A549 treated with AZD2906 at 1 μM for 4 hours (cell line): Measurements from ENCODE around the gene PDCD7. TPM values are rescaled to one million over a fixed set of nuclear protein-coding genes. Genes with fewer than 3 reads are reported as not detected.

ENCODE experiments used
- total RNA-seq: library from RNA; stranded (reverse); fragments of 200-300 nt; extraction: Qiagen RNA extraction; gene quantifications from 5 replicates; pipeline ENCODE4 v1.2.3, GENCODE V29; 2022

Gene PDCD7, protein sequence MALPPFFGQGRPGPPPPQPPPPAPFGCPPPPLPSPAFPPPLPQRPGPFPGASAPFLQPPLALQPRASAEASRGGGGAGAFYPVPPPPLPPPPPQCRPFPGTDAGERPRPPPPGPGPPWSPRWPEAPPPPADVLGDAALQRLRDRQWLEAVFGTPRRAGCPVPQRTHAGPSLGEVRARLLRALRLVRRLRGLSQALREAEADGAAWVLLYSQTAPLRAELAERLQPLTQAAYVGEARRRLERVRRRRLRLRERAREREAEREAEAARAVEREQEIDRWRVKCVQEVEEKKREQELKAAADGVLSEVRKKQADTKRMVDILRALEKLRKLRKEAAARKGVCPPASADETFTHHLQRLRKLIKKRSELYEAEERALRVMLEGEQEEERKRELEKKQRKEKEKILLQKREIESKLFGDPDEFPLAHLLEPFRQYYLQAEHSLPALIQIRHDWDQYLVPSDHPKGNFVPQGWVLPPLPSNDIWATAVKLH
- 25.7 to 27.3 TPM (median 26.4 TPM) in 5 replicates for total RNA-seq

DNA sequence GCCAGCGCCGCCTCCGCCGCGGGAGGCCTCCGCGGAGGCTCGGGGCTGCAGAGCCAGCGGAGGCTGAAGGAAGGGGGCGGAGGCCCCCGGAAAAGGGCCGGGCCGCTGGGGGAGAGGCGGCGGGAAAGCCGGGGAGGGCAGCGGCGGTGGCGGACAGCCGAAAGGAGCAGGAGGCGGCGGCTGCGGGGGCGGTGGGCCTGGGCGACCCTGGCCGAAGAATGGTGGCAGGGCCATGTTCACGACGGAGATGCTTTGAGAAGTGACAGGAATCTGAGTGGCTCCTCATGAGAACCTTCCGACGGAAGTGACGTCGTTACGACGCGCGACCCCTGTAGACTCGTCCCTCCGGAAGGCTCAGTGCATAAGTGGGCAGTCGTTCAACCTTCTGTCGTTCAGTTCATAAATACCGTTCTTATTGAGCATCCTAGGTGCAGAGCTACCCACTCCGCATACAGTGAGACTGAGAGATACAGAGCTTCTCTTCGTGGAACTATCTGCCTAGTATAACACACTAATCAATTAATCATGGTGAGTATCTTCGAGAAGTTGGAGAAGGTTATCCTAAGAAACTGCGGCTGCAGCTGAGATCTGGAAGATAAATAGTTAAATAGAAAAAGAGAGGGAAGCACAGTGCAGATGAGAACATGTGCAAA, at the start of gene PDCD7:
Gene PDCD7, minus strand, starts transcription at position 261 of the 653 bp plus-strand sequence. Its CDS starts 27 bp downstream, at position 234.

DNA sequence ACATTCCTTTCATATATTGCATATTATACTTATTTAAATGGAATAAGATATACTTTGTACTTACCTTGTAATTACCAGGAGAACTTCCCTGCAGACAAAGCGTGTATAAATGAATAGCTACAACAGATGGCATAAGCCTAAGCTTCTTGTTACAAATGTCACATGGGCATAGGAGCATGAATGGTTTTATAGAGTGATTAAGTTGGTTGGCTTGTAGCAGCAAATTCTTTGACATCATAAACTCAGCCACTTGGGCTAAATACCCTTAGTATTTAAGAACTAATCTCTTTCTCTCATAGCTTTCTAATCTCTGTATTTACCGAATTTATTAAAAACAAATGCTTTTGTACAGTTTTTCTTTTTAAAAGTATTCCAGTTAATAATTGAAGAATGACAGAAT, 18.5 kb downstream of the PDCD7 start, which contains the start of gene UBAP1L:
Gene UBAP1L, minus strand, starts transcription at position 115 of the 400 bp plus-strand sequence. CDS start 8,985 bp downstream, outside the sequence.

DNA sequence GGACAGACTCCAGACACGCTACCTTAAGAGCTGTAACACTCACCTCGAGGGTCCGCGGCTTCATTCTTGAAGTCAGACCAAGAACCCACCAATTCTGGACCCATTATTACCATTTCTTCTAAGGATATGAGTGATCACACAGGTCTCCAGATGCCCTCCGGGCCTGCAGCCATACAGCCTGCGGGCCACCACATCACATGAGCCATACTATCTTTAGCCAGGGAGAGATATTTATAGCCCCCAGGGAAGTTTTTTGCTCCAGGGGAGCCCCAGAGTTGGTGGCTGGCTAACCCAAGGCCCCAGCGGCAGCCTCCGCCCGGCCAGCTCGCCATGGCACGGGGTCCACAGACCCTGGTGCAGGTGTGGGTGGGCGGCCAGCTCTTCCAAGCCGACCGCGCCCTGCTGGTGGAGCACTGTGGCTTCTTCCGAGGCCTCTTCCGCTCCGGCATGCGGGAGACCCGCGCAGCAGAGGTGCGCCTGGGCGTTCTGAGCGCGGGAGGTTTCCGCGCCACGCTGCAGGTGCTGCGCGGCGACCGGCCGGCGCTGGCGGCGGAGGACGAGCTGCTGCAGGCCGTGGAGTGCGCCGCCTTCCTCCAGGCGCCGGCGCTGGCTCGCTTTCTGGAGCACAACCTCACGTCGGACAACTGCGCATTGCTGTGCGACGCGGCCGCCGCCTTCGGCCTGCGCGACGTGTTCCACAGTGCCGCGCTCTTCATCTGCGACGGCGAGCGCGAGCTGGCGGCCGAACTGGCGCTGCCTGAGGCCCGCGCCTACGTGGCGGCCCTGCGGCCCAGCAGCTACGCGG, 56.9 kb downstream of the PDCD7 start, which contains the start of gene KBTBD13:
Gene KBTBD13, plus strand, starts transcription at position 261 of the 805 bp plus-strand sequence. Its CDS starts 70 bp downstream, at position 331.

DNA sequence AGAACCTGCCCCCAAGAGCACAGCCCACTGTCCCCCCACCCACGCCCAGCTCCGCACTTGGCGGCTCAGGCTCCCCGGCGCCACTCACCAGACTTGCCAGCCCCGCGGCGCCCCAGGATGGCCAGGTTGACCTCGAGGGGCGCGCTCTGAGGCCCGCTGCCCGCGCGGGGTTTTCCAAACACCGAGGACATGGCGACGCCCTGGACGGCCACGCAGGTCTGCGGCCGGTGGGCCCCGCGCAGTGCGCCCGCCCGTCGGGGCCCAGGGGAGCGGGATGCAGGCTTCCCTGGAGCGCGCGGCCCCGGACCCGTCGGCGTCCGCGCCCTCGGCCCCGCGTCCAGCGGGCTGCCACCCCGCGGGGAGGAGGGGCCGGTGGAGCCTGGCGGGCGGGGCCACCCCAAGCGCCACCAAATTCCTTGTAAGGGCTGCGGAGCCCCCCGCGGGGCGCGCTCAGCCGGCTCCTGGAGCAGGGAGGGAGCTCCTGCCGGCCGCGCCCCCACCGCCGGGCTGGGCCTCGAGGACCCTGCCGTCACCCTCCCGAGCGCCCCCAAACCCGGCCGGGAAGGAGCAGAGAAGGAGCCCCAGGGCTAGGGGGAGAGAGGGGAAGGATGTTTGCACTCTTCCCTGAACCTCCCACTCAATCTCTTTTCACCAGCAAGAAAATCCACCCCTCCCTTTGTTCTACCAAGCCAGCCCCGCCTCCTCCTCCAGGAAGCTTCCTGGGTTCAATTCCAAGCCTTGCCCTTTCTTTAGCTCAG, 65.8 kb downstream of the PDCD7 start, which contains the start of gene RASL12:
Gene RASL12, minus strand, starts transcription at position 347 of the 758 bp plus-strand sequence. Its CDS starts 156 bp downstream, at position 191.

Other genes starting within 250 kb of the PDCD7 start
- 1.7 to 1.9 TPM (median 1.7 TPM) in 5 replicates for gene ANKDD1A, start 221.9 kb downstream of the PDCD7 start, total RNA-seq
- gene SPG21, start 143.9 kb downstream of the PDCD7 start, total RNA-seq: 112 to 127 TPM (median 119 TPM) in 5 replicates
- gene MTFMT, start 104.2 kb downstream of the PDCD7 start, total RNA-seq: 23.9 to 27.5 TPM (median 24.8 TPM) in 5 replicates
- gene SLC51B, start 88.4 kb downstream of the PDCD7 start, total RNA-seq: 13.6 to 18.9 TPM (median 16.4 TPM) in 5 replicates
- 0.08 to 0.18 TPM (median 0.09 TPM) in 5 replicates for gene RASL12, start 65.8 kb downstream of the PDCD7 start, total RNA-seq
- gene KBTBD13, start 57.1 kb downstream of the PDCD7 start, total RNA-seq: not detected in 5 replicates
- 0.53 to 0.97 TPM (median 0.84 TPM) in 5 replicates for gene UBAP1L, start 18.6 kb downstream of the PDCD7 start, total RNA-seq
- gene CLPX, start 51.5 kb upstream of the PDCD7 start, total RNA-seq: 34.8 to 60.4 TPM (median 45.5 TPM) in 5 replicates
- gene CILP, start 77.7 kb upstream of the PDCD7 start, total RNA-seq: 0.40 to 0.60 TPM (median 0.46 TPM) in 5 replicates
- gene PARP16, start 153.1 kb upstream of the PDCD7 start, total RNA-seq: 9.9 to 12.0 TPM (median 11.0 TPM) in 5 replicates
- not detected in 5 replicates for gene RNU5A-1, start 162.2 kb upstream of the PDCD7 start, total RNA-seq
- gene RNU5B-1, start 170.9 kb upstream of the PDCD7 start, total RNA-seq: not detected in 5 replicates
- gene IGDCC3, start 244.2 kb upstream of the PDCD7 start, total RNA-seq: 0.05 to 0.30 TPM (median 0.10 TPM) in 5 replicates